ENCODE data around the gene MTMR8. TPM values are rescaled to one million over a fixed set of nuclear protein-coding genes. Genes with fewer than 3 reads are reported as not detected.
"Not testable (repeated sequence)": the region's sequence is repeated elsewhere in the genome, so short reads cannot be mapped to it uniquely, and the experiment has no call there.

Gene MTMR8
- total RNA-seq, 1 donor from 2014 or later, result 1.3 TPM

GRCh38 chrX:64389489-64389888 is 5.8 kb downstream of the MTMR8 start:
- Mint-ChIP-seq H3K9me3 (ENCODE audit: low read depth) (peaks cover 18% of the 10 kb centered on the region), H3K27me3 (ENCODE audit: low read depth) (no peaks in the 10 kb centered on the region), H3K36me3 (ENCODE audit: low read depth) (peaks cover 4% of the 10 kb centered on the region), H3K4me3 (ENCODE audit: unreplicated experiment) (no peak overlapping the region), H3K27ac (ENCODE audit: unreplicated experiment) (no peak overlapping the region), H3K4me1 (ENCODE audit: low read depth) (peaks cover 5% of the 10 kb centered on the region)
- DNase-seq (ENCODE audit: low spot score), result no peak
- TF ChIP-seq CTCF (IDR thresholded peaks at IDR 0.05), result no peak

DNA sequence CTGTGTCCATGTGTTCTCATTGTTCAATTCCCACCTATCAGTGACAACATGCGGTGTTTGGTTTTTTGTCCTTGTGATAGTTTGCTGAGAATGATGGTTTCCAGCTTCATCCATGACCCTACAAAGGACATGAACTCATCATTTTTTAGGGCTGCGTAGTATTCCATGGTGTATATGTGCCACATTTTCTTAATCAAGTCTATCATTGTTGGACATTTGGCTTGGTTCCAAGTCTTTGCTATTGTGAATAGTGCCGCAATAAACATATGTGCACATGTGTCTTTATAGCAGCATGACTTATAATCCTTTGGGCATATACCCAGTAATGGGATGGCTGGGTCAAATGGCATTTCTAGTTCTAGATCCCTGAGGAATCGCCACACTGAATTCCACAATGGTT is 14.5 kb downstream of the MTMR8 start:
- not testable (repeated sequence) for H3K4me1 Mint-ChIP-seq (ENCODE audit: low read depth); H3K27me3 Mint-ChIP-seq (ENCODE audit: low read depth); H3K4me3 Mint-ChIP-seq (ENCODE audit: unreplicated experiment); H3K27ac Mint-ChIP-seq (ENCODE audit: unreplicated experiment); DNase-seq (ENCODE audit: low spot score)
- Mint-ChIP-seq H3K36me3 (ENCODE audit: low read depth) (peaks cover 13% of the 10 kb centered on the region), H3K9me3 (ENCODE audit: low read depth) (peaks cover 54% of the 10 kb centered on the region)

DNA sequence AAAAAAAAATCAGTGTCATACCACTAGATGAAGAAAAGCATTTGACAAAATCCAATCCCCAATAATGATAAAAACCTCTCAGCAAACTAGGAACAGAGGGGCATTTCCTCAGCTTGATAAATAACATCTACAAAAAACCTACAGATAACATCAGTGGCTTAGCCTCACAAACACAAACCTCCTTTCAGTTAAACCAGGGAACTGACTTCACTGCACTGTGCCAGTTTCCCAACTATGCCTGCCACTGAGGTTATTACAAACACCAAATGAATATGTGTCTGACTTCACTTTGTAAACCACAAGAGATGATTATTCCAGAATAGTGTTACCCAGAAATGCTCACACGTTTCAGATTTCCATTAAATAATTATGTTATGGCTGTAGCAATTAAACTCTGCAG is 15.3 kb downstream of the MTMR8 start:
- H3K27me3 Mint-ChIP-seq (ENCODE audit: low read depth), result no peaks in the 10 kb centered on the region
- no peak for DNase-seq (ENCODE audit: low spot score)
- H3K36me3 Mint-ChIP-seq (ENCODE audit: low read depth), result peaks cover 12% of the 10 kb centered on the region
- no peak overlapping the region for H3K27ac Mint-ChIP-seq (ENCODE audit: unreplicated experiment)
- no peak overlapping the region for H3K4me3 Mint-ChIP-seq (ENCODE audit: unreplicated experiment)
- H3K9me3 Mint-ChIP-seq (ENCODE audit: low read depth), result peaks cover 48% of the 10 kb centered on the region
- no peaks in the 10 kb centered on the region for H3K4me1 Mint-ChIP-seq (ENCODE audit: low read depth)
- no peak for TF ChIP-seq CTCF (IDR thresholded peaks at IDR 0.05)

DNA sequence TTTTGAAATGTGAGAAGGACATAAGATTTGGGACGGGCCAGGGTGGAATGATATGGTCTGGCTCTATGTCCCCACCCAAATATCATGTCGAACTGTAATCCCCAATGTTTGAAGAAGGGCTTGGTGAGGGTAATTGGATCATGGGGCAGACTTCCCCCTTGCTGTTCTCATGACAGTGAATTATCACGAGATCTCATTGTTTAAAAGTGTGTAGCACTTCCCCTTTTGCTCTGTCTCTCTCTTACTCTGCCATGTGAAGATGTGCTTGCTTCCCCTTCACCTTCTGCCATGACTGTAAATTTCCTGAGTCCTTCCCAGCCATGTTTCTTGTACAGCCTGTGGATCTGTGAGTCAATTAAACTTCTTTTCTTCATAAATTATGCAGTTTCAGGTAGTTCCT is 17.5 kb downstream of the MTMR8 start:
- H3K4me3 Mint-ChIP-seq (ENCODE audit: unreplicated experiment), result no peak overlapping the region
- no peaks in the 10 kb centered on the region for H3K4me1 Mint-ChIP-seq (ENCODE audit: low read depth)
- peaks cover 40% of the 10 kb centered on the region for H3K9me3 Mint-ChIP-seq (ENCODE audit: low read depth)
- no peak for DNase-seq (ENCODE audit: low spot score)
- no peak for TF ChIP-seq CTCF (IDR thresholded peaks at IDR 0.05)
- no peaks in the 10 kb centered on the region for H3K27me3 Mint-ChIP-seq (ENCODE audit: low read depth)
- no peak overlapping the region for H3K27ac Mint-ChIP-seq (ENCODE audit: unreplicated experiment)
- H3K36me3 Mint-ChIP-seq (ENCODE audit: low read depth), result peaks cover 9% of the 10 kb centered on the region

GRCh38 chrX:64352081-64352480 is 43.2 kb downstream of the MTMR8 start:
- Mint-ChIP-seq H3K36me3 (ENCODE audit: low read depth) (peaks cover 2% of the 10 kb centered on the region), H3K4me3 (ENCODE audit: unreplicated experiment) (no peak overlapping the region), H3K9me3 (ENCODE audit: low read depth) (peaks cover 22% of the 10 kb centered on the region), H3K27me3 (ENCODE audit: low read depth) (no peaks in the 10 kb centered on the region), H3K27ac (ENCODE audit: unreplicated experiment) (no peak overlapping the region), H3K4me1 (ENCODE audit: low read depth) (peaks cover 4% of the 10 kb centered on the region)
- no peak for DNase-seq (ENCODE audit: low spot score)
- TF ChIP-seq CTCF (IDR thresholded peaks at IDR 0.05), result no peak

DNA sequence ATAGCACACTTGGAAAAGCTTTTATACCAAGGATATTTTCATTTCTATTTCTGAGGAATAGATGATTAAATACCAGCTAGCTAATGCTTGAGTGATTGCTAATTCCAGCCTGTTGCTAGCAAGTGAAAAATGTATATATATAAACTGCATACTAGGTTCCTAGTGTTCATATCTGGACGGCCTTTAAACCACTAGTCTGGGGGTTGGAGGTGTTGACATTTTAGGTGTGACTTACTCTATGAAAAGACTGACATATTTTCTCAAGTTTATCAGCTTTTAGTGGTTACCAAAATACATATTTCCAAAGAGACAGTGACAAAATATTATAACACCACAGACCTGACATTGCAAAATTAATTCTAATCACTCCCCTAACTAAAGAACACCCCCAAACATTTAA is 44.7 kb downstream of the MTMR8 start:
- Mint-ChIP-seq H3K36me3 (ENCODE audit: low read depth) (peaks cover 2% of the 10 kb centered on the region), H3K27me3 (ENCODE audit: low read depth) (no peaks in the 10 kb centered on the region), H3K9me3 (ENCODE audit: low read depth) (peaks cover 22% of the 10 kb centered on the region), H3K4me3 (ENCODE audit: unreplicated experiment) (no peak overlapping the region), H3K4me1 (ENCODE audit: low read depth) (peaks cover 4% of the 10 kb centered on the region), H3K27ac (ENCODE audit: unreplicated experiment) (no peak overlapping the region)
- DNase-seq (ENCODE audit: low spot score), result no peak
- TF ChIP-seq CTCF (IDR thresholded peaks at IDR 0.05), result no peak
